Germinal center (tissue), 1 donor: ENCODE measurements around the gene PLAGL2.
A peak's percentile ranks its signal among the peaks of the same experiment; 100 is the strongest.

Experiments
- DNase-seq: peaks from one replicate; pipeline ENCODE4 v3.0.0; 2012; ENCODE audit warnings: mixed read lengths, low spot score

PLAGL2 gene

GRCh38 chr20:32230707-32231106 is 23.2 kb upstream of the PLAGL2 start:
- no peak for DNase-seq

- no peak for DNase-seq
These were observed 21.8 kb upstream of the PLAGL2 start for GRCh38 chr20:32229251-32229747.

GRCh38 chr20:32227744-32228688 is 20.5 kb upstream of the PLAGL2 start:
- DNase-seq = no peak

- no peak for DNase-seq
These were observed 19.8 kb upstream of the PLAGL2 start for GRCh38 chr20:32227306-32227705.

- no peak for DNase-seq
These were observed 18.8 kb upstream of the PLAGL2 start for GRCh38 chr20:32226391-32226790.

GRCh38 chr20:32224463-32224862 is 16.9 kb upstream of the PLAGL2 start:
- no peak for DNase-seq

- no peak for DNase-seq
These were observed 10.8 kb upstream of the PLAGL2 start for GRCh38 chr20:32218156-32218900.

- DNase-seq = no peak
These were observed 8.9 kb upstream of the PLAGL2 start for GRCh38 chr20:32216179-32217142.

GRCh38 chr20:32215729-32216128 is 8.2 kb upstream of the PLAGL2 start:
- no peak for DNase-seq

GRCh38 chr20:32215147-32215546 is 7.6 kb upstream of the PLAGL2 start:
- DNase-seq = no peak

- DNase-seq = no peak
These were observed 6.3 kb upstream of the PLAGL2 start for GRCh38 chr20:32213870-32214269.

- no peak for DNase-seq
These were observed 2.5 kb upstream of the PLAGL2 start for GRCh38 chr20:32209850-32210605.

GRCh38 chr20:32208499-32209154 is 1.1 kb upstream of the PLAGL2 start:
- DNase-seq = no peak

- DNase-seq = no peak
These were observed 550 bp downstream of the PLAGL2 start for GRCh38 chr20:32206760-32207625.

GRCh38 chr20:32205843-32206759 is 1.4 kb downstream of the PLAGL2 start:
- DNase-seq = peak; percentile 17

- no peak for DNase-seq
These were observed 2.3 kb downstream of the PLAGL2 start for GRCh38 chr20:32205110-32205842.

- DNase-seq = no peak
These were observed 3.1 kb downstream of the PLAGL2 start for GRCh38 chr20:32204205-32205109.
